Measurements from ENCODE around the gene C1GALT1.
"Not testable (repeated sequence)": the region's sequence is repeated elsewhere in the genome, so short reads cannot be mapped to it uniquely, and the experiment has no call there.

C1GALT1 gene

DNA sequence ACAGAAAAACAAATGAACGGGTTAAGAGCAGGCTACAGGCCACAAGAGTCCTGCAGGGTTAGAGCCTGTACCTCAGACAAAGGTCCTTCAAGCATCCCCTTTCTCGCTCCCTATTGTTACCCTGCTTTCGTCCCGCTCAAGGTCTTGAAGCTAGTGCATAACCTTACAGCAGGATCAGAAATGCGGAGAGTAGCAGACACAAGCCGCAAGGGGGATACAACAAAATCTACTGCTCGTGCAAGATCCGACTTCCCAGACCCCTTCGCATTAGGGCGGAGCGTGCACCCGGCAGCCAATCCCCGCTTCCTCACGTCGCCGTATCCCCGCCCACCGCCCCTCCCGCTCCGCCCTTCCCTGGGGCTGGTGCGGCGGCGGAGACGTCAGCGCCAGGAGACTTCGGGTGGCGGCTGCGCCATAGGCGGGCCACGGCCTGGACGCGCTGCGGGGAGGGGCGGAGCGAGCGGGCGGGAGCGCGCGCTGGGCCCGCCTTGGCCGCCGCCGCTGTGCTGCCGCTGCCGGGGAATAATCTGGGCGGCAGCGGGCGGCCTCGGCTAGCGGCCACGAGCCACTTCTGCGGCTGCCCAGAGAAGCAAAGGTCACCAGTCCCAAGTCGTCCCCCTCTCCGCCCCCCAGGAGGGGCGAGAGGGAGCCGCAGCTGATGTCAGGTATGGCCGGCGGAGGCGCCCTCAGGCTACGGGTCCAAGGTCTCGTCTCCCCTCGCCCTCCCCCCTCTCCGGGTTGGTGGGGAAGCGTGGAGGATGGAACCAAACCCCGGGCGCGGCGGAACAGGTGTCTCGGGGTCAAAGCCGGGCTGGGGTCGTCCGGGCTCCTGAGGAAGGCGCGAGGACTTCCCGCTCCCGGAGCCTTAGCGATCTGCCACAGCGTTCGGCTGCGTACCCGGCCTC is at the start of gene C1GALT1:
Gene C1GALT1, plus strand, starts transcription at position 389 of the 905 bp plus-strand sequence. CDS start 51,776 bp downstream, outside the sequence.
- DNase-seq (ENCODE audit: low read depth) = peak; percentile 100
- peak within 1 kb of the TSS; percentile 92 for H3K4me3 ChIP-seq (ENCODE audit: low read depth, low read length)
- TF ChIP-seq POLR2A (IDR thresholded peaks at IDR 0.05; ENCODE audit: extremely low read depth, insufficient read length) (peak; percentile 97), MYC (IDR thresholded peaks at IDR 0.05; ENCODE audit: low read depth, low read length) (peak; percentile 74)
- TF ChIP-seq, protein P1, sequence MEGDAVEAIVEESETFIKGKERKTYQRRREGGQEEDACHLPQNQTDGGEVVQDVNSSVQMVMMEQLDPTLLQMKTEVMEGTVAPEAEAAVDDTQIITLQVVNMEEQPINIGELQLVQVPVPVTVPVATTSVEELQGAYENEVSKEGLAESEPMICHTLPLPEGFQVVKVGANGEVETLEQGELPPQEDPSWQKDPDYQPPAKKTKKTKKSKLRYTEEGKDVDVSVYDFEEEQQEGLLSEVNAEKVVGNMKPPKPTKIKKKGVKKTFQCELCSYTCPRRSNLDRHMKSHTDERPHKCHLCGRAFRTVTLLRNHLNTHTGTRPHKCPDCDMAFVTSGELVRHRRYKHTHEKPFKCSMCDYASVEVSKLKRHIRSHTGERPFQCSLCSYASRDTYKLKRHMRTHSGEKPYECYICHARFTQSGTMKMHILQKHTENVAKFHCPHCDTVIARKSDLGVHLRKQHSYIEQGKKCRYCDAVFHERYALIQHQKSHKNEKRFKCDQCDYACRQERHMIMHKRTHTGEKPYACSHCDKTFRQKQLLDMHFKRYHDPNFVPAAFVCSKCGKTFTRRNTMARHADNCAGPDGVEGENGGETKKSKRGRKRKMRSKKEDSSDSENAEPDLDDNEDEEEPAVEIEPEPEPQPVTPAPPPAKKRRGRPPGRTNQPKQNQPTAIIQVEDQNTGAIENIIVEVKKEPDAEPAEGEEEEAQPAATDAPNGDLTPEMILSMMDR (IDR thresholded peaks at IDR 0.05; ENCODE audit: low read depth, low read length) = peak; percentile 35
- TF ChIP-seq, protein P2, sequence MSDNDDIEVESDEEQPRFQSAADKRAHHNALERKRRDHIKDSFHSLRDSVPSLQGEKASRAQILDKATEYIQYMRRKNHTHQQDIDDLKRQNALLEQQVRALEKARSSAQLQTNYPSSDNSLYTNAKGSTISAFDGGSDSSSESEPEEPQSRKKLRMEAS (IDR thresholded peaks at IDR 0.05; ENCODE audit: low read depth, low read length) = peak; percentile 70

DNA sequence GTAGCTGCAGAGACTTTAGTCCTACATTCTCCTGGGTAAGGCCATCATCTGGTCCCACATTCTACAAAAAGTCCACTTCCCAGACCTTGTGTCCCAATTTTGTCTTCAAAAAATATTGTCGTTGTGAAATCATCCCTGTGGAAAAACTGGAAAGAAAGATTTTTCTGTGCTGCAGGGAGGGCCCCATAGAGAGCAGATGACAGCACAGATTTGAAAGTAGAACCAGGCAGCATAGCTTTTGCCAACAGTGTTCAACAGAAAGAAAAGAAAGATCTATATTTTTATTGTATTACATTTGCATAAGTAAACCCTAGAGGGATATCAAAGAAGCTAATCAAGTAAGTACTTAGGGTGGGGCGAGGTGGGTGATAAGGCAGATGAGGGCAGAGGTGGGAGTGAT is 48.3 kb upstream of the C1GALT1 start:
- TF ChIP-seq, protein P1 (IDR thresholded peaks at IDR 0.05; ENCODE audit: low read depth, low read length) = no peak
- TF ChIP-seq MYC (IDR thresholded peaks at IDR 0.05; ENCODE audit: low read depth, low read length) = no peak
- TF ChIP-seq, protein P2 (IDR thresholded peaks at IDR 0.05; ENCODE audit: low read depth, low read length) = no peak
- DNase-seq (ENCODE audit: low read depth) = no peak

DNA sequence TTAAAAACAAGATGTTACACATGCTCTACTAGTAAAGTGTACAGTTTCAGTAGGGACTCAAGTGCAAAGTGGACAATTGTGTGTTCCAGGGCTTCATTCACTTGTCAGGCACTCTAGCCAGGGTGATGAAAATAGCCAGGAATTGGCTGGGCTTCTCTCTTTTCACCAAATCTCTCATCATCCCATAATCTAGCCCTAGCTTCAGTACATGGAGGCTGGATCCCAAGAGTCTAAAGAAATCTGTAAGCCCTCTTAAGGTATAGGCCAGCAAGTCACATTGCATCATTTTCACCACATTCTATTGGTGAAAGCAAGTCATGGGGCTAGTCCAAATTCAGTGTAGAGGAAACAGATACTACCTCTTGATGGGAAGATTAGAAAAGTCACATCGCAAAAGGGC is 47.3 kb upstream of the C1GALT1 start:
- no peak for TF ChIP-seq MYC (IDR thresholded peaks at IDR 0.05; ENCODE audit: low read depth, low read length)
- TF ChIP-seq, protein P1 (IDR thresholded peaks at IDR 0.05; ENCODE audit: low read depth, low read length) = no peak
- TF ChIP-seq, protein P2 (IDR thresholded peaks at IDR 0.05; ENCODE audit: low read depth, low read length) = no peak
- no peak for TF ChIP-seq POLR2A (IDR thresholded peaks at IDR 0.05; ENCODE audit: extremely low read depth, insufficient read length)
- no peak for DNase-seq (ENCODE audit: low read depth)
- H3K4me3 ChIP-seq (ENCODE audit: low read depth, low read length) = no peak overlapping the region

More for the DNA sequence above, 48.3 kb upstream of the C1GALT1 start:
- no peak overlapping the region for H3K4me3 ChIP-seq (ENCODE audit: low read depth, low read length)

DNA sequence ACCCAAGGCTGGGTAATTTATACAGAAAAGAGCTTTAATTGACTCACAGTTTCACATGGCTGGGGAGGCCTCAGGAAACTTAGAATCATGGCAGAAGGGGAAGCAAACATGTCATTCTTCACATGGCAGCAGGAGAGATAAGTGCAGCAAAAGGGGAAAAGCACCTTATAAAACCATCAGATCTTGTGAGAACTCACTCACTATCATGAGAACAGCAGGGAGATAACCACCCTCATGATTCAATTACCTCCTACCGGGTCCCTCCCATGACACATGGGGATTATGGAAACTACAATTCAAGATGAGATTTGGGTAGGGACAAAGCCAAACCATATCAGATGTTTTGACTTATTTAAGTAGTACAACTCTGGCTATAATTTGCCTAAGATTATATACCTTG is 46.4 kb upstream of the C1GALT1 start:
- DNase-seq (ENCODE audit: low read depth); H3K4me3 ChIP-seq (ENCODE audit: low read depth, low read length): not testable (repeated sequence)

DNA sequence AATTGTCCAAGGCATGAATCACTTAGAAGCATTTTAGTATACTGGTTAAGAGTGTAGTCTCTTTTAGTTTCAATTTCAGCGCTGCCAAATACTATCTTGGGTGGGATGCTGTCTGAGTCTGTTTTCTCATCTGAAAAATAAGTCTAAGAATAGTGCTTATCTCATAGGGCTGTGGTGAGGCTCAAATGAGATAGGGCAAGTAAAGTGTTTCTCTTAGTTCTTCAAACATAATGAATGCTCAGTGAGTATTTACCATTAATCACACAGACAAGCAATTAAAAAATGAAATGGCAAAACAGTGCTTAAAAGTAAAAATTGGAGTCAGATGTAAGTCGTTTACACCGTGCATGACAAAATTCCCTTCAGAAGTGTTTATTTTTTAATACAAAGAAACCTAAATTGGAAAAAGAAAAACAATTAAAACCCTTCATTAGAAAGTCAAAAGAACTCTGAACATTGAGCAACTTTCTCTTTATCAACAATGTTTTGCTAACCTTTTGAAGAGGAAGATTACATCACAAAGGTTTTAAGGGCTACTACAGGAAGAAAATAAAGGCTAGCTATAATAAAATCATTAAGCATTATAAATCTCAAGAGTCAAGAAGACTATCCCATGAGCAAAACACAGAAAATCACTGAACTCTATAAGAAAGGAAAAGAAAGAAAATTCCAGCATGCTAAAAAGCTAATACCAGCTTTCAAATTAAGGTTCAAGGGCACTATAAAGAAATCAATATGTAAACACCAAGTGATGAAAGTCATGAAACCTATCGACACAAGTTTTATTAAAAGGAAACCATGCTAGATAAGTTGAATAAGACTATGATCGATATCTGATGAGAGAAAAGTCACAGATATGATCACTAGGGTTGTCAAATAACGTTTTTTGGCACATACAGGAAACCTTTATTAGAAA is 45.6 kb upstream of the C1GALT1 start:
- no peak for DNase-seq (ENCODE audit: low read depth)
- TF ChIP-seq MYC (IDR thresholded peaks at IDR 0.05; ENCODE audit: low read depth, low read length) (no peak), POLR2A (IDR thresholded peaks at IDR 0.05; ENCODE audit: extremely low read depth, insufficient read length) (no peak)
- TF ChIP-seq, protein P1 (IDR thresholded peaks at IDR 0.05; ENCODE audit: low read depth, low read length) = no peak
- TF ChIP-seq, protein P2 (IDR thresholded peaks at IDR 0.05; ENCODE audit: low read depth, low read length) = no peak
- H3K4me3 ChIP-seq (ENCODE audit: low read depth, low read length) = no peak overlapping the region

DNA sequence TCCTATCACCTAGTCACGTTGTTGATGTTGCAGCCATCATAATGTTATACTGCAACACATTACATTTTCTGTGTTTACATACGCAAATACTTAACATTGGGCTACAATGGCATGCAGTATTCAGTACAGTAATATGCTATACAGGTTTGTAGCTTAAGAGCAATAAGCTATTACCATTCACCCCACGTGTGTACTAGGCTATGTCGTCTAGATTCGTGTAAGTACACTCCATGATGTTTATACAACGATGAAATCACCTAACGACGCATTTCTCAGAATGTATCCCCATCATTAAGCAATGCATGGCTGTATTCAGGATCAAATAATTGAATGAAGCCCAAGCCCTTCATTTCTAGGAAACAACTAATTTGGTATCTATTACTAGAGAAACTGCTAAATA is 43.4 kb upstream of the C1GALT1 start:
- TF ChIP-seq POLR2A (IDR thresholded peaks at IDR 0.05; ENCODE audit: extremely low read depth, insufficient read length) = no peak
- TF ChIP-seq MYC (IDR thresholded peaks at IDR 0.05; ENCODE audit: low read depth, low read length) = no peak
- TF ChIP-seq, protein P2 (IDR thresholded peaks at IDR 0.05; ENCODE audit: low read depth, low read length) = no peak
- TF ChIP-seq, protein P1 (IDR thresholded peaks at IDR 0.05; ENCODE audit: low read depth, low read length) = no peak
- DNase-seq (ENCODE audit: low read depth) = no peak
- no peak overlapping the region for H3K4me3 ChIP-seq (ENCODE audit: low read depth, low read length)

DNA sequence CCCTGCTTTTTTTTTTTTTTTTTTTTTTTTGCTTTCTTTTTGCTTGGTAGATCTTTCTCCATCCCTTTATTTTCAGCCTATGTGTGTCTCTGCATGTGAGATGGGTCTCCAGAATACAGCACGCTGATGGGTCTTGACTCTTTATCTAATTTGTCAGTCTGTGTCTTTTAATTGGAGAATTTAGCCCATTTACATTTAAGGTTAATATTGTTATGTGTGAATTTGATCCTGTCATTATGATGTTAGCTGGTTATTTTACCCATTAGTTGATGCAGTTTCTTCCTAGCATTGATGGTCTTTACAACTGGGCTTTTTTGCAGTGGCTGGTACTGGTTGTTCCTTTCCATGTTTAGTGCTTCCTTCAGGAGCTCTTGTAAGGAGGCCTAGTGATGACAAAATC is 38.9 kb upstream of the C1GALT1 start:
- not testable (repeated sequence) for H3K4me3 ChIP-seq (ENCODE audit: low read depth, low read length); DNase-seq (ENCODE audit: low read depth)

DNA sequence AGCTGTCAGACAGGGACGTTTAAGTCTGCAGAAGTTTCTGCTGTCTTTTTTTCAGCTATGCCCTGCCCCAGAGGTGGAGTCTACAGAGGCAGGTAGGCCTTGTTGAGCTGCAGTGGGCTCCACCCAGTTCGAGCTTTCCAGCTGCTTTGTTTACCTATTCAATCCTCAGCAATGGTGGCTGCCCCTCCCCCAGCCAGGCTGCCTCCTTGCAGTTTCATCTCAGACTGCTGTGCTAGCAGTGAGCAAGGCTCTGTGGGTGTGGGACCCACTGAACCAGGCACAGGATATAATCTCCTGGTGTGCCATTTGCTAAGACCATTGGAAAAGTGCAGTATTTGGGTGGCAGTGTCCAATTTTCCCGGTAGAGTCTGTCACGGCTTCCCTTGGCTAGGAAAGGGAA is 37.2 kb upstream of the C1GALT1 start:
- not testable (repeated sequence) for DNase-seq (ENCODE audit: low read depth); H3K4me3 ChIP-seq (ENCODE audit: low read depth, low read length)

All from NB4 (cell line).